Prostate gland (tissue), 2 donors: ENCODE measurements around the gene NBPF12. TPM values are rescaled to one million over a fixed set of nuclear protein-coding genes. Genes with fewer than 3 reads are reported as not detected.
A peak's percentile ranks its signal among the peaks of the same experiment; 100 is the strongest.
"Not testable (repeated sequence)": the region's sequence is repeated elsewhere in the genome, so short reads cannot be mapped to it uniquely, and the experiment has no call there.

ENCODE experiments used
- DNase-seq: peaks from one replicate; pipeline ENCODE4 v3.0.0-alpha.2; 2019; ENCODE audit warnings: low spot score
- H3K27ac ChIP-seq, 2 donors: fragments of 200-600 bp; sonication (generic); 2 replicates each; pipeline ENCODE4 v1.5.1; 2017 to 2019
- H3K27me3 ChIP-seq: fragments of 200-600 bp; sonication (generic); replicated peaks from 2 replicates; pipeline ENCODE4 v1.5.1; 2019; ENCODE audit not compliant: insufficient read depth
- H3K36me3 ChIP-seq, 2 donors: fragments of 200-600 bp; sonication (generic); 1 replicate in 1 of 2; 2 replicates in 1 of 2; pipeline versions ENCODE4 v1.5.1 to v1.8.1; 2017 to 2019
- H3K4me1 ChIP-seq: fragments of 200-600 bp; sonication (generic); replicated peaks from 2 replicates; pipeline ENCODE4 v1.5.1; 2019
- H3K4me3 ChIP-seq, 2 donors: fragments of 200-600 bp; sonication (generic); 2 replicates each; pipeline ENCODE4 v1.5.1; 2017 to 2019
- H3K9me3 ChIP-seq: fragments of 200-600 bp; sonication (generic); 2 replicates; pipeline ENCODE4 v1.5.1; 2017
- POLR2A ChIP-seq: fragments of 450-650 bp; IDR thresholded peaks from one replicate; pipeline ENCODE4 v1.6.1; 2016; ENCODE audit warnings: antibody characterized with exemption, mild to moderate bottlenecking
- POLR2AphosphoS5 ChIP-seq: sonication (generic); formaldehyde crosslinking; IDR thresholded peaks from one replicate; pipeline ENCODE4 v1.6.1; 2017; ENCODE audit warnings: antibody characterized with exemption
- WGBS: methylation state at CpG from one replicate; pipeline ENCODE4 v1.1.5; 2018; 5-methylcytosine and 5-hydroxymethylcytosine counted together
- intact Hi-C: fragments of 100-400 bp; cut with DNase I; formaldehyde crosslinking; loops from one replicate; pipeline ENCODE4 v1.14.2; 2022
- total RNA-seq, 2 donors: library from RNA; depleted of rRNA; stranded (reverse); fragments of >200 nt; gene quantifications; one replicate each; pipeline ENCODE4 v1.1.0, GENCODE V29; 2016

NBPF12 gene, protein sequence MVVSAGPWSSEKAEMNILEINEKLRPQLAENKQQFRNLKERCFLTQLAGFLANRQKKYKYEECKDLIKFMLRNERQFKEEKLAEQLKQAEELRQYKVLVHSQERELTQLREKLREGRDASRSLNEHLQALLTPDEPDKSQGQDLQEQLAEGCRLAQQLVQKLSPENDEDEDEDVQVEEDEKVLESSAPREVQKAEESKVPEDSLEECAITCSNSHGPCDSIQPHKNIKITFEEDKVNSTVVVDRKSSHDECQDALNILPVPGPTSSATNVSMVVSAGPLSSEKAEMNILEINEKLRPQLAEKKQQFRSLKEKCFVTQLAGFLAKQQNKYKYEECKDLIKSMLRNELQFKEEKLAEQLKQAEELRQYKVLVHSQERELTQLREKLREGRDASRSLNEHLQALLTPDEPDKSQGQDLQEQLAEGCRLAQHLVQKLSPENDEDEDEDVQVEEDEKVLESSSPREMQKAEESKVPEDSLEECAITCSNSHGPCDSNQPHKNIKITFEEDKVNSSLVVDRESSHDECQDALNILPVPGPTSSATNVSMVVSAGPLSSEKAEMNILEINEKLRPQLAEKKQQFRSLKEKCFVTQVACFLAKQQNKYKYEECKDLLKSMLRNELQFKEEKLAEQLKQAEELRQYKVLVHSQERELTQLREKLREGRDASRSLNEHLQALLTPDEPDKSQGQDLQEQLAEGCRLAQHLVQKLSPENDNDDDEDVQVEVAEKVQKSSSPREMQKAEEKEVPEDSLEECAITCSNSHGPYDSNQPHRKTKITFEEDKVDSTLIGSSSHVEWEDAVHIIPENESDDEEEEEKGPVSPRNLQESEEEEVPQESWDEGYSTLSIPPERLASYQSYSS (N-terminal part only)
- 10 to 100 TPM in 1 of 2 donors, 1 to 10 TPM in 1; 9.1 to 13.6 TPM for total RNA-seq

DNA sequence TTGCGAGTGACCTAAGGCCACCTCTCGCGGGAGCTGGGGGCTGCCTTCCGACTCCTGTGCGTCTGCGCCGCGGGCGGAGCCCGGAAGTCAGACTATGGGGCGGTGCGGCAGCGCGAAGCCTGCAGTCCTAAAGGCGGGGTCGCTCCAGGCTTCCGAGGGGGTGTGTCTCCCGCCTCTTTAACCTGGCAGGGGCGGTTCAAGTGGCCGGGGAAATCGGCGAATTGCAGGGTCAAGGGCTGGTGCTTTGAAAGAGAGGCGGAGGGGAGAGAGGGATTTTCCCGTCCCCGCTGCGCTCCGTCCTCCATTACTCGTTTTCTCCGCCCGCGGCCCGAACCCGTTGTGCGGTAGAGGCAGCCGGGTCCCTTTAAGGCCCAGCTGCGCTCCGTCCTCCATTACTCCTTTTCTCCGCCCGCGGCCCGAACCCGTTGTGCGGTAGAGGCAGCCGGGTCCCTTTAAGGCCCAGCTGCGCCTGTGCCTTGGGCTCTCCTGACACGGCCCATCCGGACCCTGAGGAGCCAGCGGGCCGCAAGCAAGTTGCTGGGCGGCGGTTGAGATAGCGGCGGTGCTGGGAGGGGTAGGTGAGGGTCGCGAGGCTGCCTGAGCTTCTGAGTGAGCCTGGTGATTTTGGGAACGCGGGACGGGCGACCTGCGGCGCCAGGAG lies at the start of gene NBPF12:
NBPF12 (plus strand) TSS at position 83 of the 661 bp plus-strand sequence. CDS start 21,820 bp downstream, outside the sequence.
- H3K27me3 ChIP-seq, H3K9me3 ChIP-seq, H3K36me3 ChIP-seq, intact Hi-C loops, H3K4me1 ChIP-seq: not testable (repeated sequence)
- TF ChIP-seq POLR2A (peak; percentile 36), POLR2AphosphoS5 (peak; percentile 17)
- Histone ChIP-seq H3K27ac (peak within 1 kb of the TSS; percentile 84 to 88), H3K4me3 (peak within 1 kb of the TSS; percentile 65 to 84)
- DNase-seq: peak; percentile 75
- under 1% methylated on average over 49 of the region's 61 CpGs for WGBS

DNA sequence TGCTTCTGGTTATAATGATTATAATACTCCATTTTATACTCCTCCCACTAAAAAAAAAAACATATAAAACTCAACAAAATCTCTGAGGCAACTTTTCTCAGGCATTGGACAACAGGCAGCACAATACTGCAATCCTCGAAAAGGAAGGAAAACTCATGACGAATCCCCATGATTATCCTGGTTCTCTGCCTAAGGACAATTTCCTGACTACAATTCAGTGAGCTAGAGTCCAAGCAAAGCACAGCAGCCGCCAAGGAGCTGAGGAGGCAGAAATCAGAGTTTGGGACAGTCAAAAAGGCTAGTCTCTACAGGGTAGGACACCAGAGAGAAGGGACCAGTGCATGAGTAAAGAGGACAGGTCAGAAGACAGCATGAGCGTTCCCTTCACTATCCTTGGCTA lies 46.8 kb upstream of the NBPF12 start:
- H3K36me3 ChIP-seq, H3K9me3 ChIP-seq, H3K27ac ChIP-seq, H3K27me3 ChIP-seq, intact Hi-C loops, DNase-seq, H3K4me3 ChIP-seq, H3K4me1 ChIP-seq: not testable (repeated sequence)
- 86% methylated on average over 3 of the region's 4 CpGs for WGBS

DNA sequence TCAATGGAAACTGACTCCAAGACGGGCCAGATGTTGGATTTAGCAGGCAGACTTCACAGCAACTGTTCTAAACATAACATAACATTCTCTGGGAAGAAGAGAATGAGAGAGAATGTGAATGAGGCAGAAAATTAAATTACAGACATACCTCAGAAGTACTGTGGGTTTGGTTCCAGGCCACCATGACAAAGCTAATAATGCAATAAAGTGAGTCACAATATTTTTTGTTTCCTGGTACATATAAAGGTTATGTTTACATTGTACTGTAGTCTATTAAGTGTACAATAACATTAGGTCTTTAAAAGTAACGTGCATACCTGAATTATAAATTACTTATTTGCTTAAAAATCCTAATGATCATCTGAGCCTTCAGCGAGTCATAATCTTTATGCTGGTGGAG lies 45.8 kb upstream of the NBPF12 start:
- H3K27ac ChIP-seq, H3K9me3 ChIP-seq, DNase-seq, H3K4me3 ChIP-seq, H3K36me3 ChIP-seq, intact Hi-C loops, H3K27me3 ChIP-seq, H3K4me1 ChIP-seq: not testable (repeated sequence)
- WGBS: 51% methylated on average over 2 of the region's 3 CpGs

DNA sequence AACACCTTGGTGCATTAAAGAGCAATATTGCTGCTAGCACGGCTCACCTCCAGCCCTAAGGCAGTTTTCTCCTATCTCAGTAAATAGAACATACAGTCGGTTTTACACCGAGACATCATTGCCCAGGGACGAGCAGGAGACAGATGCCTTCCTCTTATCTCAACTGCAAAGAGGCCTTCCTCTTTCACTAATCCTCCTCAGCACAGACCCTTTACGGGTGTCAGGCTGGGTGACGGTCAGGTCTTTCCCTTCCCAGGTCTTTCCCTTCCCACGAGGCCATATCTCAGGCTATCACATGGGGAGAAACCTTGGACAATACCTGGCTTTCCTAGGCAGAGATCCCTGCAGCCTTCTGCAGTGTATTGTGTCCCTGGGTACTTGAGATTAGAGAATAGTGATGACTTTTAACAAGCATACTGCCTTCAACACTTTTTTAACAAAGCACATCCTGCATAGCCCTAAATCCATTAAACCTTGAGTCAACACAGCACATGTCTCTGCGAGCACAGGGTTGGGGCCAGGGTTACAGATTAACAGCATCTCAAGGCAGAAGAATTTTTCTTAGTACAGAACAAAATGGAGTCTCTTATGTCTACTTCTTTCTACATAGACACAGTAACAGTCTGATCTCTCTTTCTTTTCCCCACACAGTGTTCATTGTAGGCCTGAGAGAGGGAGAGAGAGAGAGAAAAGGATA lies 30.4 kb upstream of the NBPF12 start:
- intact Hi-C loops, H3K4me1 ChIP-seq: not testable (repeated sequence)
- WGBS: 50% methylated on average over 5 of the region's 8 CpGs

DNA sequence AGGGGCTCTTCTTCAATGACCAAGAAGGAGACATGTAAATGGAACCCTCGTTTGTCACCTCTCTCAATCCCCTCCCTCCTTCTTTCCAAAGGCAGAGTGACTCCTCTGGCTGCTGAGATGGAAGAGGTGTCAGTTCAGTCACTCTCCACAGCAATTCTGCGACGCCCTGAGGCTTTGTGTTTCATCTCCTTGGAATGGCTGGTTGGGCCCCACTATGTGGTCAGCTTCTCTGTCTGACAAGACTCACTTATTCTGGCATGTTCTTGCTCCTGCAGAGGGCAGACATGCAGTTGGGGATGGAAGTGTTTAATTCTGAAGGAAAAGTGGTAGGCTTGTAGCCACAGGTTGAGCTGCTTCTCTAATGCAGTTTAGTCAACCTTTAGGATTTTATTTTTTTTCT lies 25.1 kb upstream of the NBPF12 start:
- H3K9me3 ChIP-seq, DNase-seq, intact Hi-C loops, H3K4me1 ChIP-seq, H3K27me3 ChIP-seq, H3K36me3 ChIP-seq, H3K27ac ChIP-seq, H3K4me3 ChIP-seq: not testable (repeated sequence)
- 74% methylated on average over 3 of the region's 3 CpGs for WGBS

More for the DNA sequence above, 30.4 kb upstream of the NBPF12 start:
- not testable (repeated sequence) for H3K9me3 ChIP-seq, H3K36me3 ChIP-seq, H3K27ac ChIP-seq, H3K4me3 ChIP-seq, H3K27me3 ChIP-seq
- DNase-seq: peak; percentile 24

DNA sequence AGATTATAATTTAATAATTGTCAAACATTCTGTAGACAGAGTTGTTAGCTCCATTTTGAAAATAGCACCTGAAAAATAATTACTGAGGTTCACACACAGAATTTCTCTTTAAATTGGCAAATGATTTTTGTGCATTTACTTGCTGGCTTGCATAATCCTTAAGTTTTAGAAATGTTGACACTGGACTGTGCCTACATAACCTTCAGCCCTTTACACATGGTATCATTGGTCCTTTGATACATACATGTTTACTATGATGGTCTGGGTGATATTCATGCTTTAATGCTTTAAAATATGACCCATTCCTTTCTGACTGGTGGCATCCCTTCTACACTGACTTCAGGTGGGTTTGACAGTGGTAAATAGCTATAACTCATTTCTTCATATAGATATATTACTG lies 17.3 kb upstream of the NBPF12 start:
- H3K4me1 ChIP-seq, H3K36me3 ChIP-seq, H3K27me3 ChIP-seq, intact Hi-C loops, DNase-seq, H3K27ac ChIP-seq, H3K9me3 ChIP-seq, H3K4me3 ChIP-seq: not testable (repeated sequence)

DNA sequence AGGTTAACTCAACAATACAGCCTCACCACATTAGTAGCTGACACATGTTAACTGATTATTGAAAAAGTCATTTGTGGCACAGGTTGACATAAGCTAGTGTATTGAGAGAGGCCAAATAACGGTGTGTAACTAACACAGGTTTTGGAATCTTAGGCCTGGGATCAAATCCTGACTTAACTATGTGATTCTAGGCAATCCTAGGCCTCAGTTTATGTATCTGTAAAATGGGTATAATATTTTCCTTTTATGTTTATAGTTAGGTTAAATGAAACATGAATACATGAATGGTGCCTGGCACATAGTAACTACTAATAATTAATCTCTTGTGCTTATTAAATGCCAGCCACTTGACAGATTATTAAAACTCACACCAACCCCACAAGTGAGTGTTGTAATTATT lies 15.5 kb upstream of the NBPF12 start:
- WGBS: 83% methylated on average over 1 of the region's 1 CpG
- H3K27ac ChIP-seq, DNase-seq, H3K4me1 ChIP-seq, intact Hi-C loops, H3K9me3 ChIP-seq, H3K36me3 ChIP-seq, H3K27me3 ChIP-seq, H3K4me3 ChIP-seq: not testable (repeated sequence)

DNA sequence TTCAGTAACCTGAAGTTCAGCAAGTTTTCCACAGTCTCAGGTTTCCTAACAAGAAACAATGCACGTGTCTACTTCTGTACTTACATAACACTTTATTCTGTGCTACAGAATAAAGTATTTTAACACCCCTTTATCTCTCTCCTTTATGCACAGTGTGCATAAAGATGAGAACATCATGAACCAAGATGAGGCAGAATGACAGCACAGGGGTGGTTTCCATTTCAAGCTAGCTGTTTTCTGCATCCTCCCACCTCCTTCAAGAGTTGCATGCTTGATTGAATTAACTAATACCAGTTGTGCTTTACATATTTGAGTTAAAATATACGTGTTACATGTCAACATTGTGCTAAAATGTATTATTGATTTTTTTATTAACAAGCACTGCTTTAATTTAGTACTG lies 14.0 kb upstream of the NBPF12 start:
- H3K36me3 ChIP-seq, H3K27ac ChIP-seq, H3K27me3 ChIP-seq, intact Hi-C loops, DNase-seq, H3K4me1 ChIP-seq, H3K9me3 ChIP-seq, H3K4me3 ChIP-seq: not testable (repeated sequence)
- WGBS: 85% methylated on average over 2 of the region's 2 CpGs

DNA sequence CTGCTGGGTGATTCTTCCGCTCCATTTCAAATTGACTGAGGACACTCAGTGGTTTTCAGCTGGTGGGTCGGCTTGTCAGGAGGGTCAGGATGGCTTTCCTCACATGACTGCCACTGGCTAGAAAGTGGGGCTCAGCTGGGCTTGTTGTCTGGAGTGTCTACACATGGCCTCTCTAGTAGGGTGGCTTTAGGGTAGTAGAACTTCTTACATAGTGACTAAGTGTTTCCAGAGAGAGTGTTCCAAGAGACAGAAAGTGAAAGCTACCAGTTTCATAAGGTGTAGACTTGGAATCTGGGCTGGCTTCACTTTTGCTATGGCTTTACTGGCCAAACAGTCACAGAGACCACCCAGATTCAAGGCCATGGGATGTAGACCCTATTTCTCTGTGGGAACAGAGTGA lies 11.7 kb upstream of the NBPF12 start:
- H3K27me3 ChIP-seq, H3K9me3 ChIP-seq, H3K4me1 ChIP-seq, H3K4me3 ChIP-seq, H3K36me3 ChIP-seq, H3K27ac ChIP-seq, intact Hi-C loops, DNase-seq: not testable (repeated sequence)
- 83% methylated on average over 1 of the region's 2 CpGs for WGBS

DNA sequence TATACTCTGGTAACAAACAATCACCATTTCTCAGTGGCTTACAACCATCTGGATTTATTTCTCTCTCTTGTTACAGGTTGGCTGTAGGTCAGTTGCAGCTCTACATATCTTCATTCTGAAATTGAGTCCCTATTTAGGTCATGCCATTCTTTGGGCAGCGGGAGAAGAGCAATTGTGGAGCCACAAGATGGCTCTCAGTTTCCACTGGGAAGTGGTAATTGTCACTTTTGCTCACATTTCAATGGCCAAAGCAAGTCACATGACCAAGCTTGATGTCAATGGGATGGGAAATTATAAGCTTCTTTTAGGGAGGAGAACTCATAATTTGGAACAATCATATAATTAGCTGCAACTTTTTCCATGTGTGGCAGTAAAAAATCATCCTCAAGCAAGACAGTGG lies 7.9 kb upstream of the NBPF12 start:
- H3K4me1 ChIP-seq, H3K4me3 ChIP-seq, H3K9me3 ChIP-seq, H3K27ac ChIP-seq, intact Hi-C loops, DNase-seq, H3K36me3 ChIP-seq, H3K27me3 ChIP-seq: not testable (repeated sequence)
- WGBS: 100% methylated on average over 1 of the region's 1 CpG

DNA sequence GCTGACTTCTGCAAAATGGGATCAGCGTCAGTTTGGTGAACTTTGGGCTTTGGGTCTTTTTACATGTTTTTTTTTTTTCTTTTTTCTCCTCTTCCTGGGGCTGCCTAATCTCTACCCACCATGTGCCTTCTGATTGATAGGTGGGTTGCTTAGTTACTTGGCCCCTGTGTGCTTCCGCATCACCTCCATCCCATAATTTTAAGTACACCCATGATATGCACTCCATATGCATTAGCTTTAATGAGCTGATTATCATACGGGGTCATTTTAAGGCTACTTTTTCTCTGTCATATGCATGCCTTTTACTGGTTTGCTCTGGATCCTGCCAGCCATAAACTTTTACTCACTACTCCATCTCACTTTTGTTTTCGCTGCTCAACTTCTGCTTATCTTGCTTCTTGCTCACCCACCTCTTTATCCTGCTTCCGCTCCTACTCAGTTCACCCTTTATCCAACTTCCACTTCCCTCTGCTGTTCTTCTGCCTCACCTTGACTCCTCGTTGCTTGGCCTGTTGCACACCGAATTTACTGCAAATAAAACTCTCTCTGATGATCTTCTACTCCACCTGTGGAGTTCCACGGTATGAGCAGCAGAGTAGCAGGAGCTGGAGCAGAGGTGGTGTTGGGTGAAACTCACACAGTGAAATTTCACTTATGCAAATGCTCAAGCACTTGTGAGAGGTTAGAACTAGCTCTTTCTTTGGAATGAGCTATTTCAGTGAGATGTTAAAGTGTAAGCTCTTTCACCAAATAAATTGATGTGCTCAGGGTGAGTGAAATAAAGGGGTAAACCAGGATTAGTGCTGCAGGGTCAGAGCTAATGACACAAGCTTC lies 3.5 kb upstream of the NBPF12 start:
- H3K4me1 ChIP-seq, intact Hi-C loops, H3K27me3 ChIP-seq, H3K27ac ChIP-seq, H3K36me3 ChIP-seq, H3K4me3 ChIP-seq, H3K9me3 ChIP-seq, DNase-seq: not testable (repeated sequence)
- WGBS: 62% methylated on average over 5 of the region's 8 CpGs
